AML-193 (cell line): ENCODE measurements around the gene UNC119B.
"Not testable (repeated sequence)": the region's sequence is repeated elsewhere in the genome, so short reads cannot be mapped to it uniquely, and the experiment has no call there.

Source experiments
- DNase-seq, 2 experiments: peaks; one replicate each; lab custom pipeline; 2025; lab: John Stamatoyannopoulos, UW

Gene UNC119B

GRCh38 chr12:120710031-120710804 is at the start of gene UNC119B:
UNC119B (plus strand) TSS chr12:120710458; CDS start chr12:120710475, 17 bp downstream.
- DNase-seq: peak; percentile 22 to 27

DNA sequence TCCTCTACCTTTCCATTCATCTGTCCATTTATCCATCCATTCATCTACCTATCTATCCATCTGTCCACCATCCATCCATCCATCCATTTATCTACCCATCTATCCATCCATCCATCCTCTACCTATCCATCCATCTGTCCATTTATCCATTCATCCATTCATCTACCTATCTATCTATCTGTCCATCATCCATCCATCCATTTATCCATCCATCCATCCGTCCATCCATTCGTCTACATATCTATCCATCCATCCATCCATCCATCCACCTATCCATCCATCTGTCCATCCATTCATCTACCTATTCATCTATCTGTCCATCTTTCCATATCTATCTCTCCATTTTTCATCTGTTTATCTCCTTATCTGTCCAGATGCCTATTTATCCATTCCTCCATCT is 48.8 kb upstream of the UNC119B start:
- no peak for DNase-seq

DNA sequence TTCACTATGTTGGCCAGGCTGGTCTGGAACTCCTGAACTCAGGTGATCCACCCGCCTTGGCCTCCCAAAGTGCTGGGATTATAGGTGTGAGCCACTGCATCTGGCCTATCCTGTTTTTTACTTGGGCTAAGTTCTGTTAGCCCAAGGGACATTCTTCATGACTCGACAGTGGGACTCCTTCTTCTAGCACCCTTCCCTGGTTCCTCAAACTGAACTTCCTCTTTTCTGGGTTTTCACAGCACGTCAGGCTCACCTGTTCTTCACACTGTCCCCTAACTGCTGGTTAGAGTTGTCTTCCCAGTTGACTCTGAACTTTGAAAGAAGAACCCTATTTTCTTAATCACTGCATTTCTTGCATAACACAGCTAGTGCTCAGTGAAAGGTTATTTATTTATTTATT is 47.4 kb upstream of the UNC119B start:
- DNase-seq: peak; percentile 26 to 44

DNA sequence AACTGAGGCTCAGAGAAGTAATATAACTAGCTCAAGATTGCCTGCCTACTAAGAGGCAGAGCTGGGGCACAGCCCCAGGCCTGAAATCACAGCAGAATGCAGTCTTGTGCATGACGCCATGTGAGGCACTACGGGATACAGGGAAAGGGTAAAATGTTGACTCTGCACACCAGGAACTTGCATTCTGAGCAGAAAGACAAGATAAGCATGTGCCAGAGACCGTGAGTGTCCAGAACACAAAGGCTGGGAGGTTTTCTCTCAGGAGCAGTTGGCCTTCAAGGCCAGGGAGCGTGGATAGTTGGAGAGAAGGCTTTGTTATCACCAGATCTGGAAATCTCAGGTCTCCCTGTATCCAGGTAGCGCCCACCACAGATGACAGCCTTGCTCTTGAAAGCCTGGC is 46.5 kb upstream of the UNC119B start:
- no peak for DNase-seq

- no peak for DNase-seq
Measured at GRCh38 chr12:120666571-120667390, 43.5 kb upstream of the UNC119B start.

DNA sequence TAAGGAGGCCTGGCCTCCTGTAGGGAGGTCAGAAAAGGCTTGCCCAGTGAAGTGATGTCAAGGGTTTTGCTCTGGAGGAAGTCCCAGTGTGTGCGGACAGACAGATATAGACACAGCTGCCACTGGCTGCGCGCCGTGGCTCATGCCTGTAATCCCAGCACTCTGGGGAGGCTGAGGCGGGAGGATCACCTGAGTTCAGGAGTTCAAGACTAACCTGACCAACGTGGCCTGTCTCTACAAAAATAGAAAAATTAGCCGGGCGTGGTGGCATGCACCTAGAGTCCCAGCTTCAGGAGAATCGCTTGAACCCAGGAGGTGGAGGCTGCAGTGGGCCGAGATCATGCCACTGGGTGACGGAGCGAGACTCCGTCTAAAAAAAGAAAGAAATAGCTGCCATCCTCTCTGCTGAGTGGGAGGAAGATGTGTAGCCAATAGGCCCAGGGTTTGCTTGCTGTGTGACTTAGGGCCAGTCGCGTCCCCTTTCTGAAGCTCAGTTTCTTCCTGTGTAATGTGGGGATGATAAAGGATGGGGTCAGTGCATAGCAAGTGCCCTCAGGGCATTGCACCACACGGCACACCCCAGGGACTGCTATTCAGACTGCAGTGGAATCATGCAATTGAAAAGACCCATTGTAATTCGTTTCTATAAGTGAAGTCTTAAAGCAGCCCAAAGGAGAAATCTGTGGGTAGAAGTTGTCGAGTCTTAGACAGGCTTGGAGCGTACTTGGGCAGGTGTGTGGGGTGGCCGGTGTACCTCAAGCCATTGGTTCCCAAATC is 42.0 kb upstream of the UNC119B start:
- no peak for DNase-seq

GRCh38 chr12:120668868-120669840 is 41.1 kb upstream of the UNC119B start:
- DNase-seq: no peak

DNA sequence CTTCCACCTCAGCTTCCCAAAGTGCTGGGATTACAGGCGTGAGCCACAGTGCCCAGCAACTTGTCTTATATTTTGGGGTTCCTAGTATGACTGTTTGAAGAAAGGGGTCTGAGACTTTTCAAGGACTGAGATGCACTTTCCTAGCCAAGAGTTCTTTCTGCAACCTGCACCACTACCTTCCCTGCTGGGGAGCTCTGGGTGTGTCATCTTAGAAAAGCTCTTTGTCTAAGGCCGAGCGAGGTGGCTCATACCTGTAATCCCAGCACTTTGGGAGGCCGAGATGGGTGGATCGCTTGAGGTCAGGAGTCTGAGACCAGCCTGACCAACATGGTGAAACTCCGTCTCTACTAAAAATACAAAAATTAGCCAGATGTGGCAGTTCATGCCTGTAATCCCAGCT is 40.0 kb upstream of the UNC119B start:
- not testable (repeated sequence) for DNase-seq

- DNase-seq: no peak
Measured at GRCh38 chr12:120670667-120671066, 39.6 kb upstream of the UNC119B start.

DNA sequence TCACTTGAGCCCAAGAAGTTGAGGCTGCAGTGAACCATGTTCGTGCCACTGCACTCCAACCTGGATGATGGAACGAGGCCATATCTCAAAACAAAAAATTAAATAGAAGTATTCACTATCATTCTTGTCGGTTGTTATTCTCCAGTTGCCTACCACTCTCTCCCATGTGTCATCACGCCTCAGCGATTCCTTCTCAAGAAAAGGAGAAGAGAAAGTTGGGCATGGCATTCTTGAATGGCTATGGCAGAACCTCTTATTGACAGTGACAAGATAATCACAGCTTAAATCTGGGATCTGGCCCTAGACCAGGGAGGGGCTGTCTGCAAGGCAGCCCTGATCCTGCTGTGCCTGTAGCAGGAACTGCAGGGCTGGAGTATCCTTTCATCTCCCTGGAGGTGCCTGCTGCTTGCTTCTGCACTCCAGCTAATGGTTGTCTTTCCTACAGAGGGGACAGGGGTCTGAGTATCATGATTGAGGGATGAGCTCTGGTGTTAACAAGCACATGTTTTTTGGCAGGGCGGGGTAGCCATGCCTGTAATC is 36.1 kb upstream of the UNC119B start:
- no peak for DNase-seq

DNA sequence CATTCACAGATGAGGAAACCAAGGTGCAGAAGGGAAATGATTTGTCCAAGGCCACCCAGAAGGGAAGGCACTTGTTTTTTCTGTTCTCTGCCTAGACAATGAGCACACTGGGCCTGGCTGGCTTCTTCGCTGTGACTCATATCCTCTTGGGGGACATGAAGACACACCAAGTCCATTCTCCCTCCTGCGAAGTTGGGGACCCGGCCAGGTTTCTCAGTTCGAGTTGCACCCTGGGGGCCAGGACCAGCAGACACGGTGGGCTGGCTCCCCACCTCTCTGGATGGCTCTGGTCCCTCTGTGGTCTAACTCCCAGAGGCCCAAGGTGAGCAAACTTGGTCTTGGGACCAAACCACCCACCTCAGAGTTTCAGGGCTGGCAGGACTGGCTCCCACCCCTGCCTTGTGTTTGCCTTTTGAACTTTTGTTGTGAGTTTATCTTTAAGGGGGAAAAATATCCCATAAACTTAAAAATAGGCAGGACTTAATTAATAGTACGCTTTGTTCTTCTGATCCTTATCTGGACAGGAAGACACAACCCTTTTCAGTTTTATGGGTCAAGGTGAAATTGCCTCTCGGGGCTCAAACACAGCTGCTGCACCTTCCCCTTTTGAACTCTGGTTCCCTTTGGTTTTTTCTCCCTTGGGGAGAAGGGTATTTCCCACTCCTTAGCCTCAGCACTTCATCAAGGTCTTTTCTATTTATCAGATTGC is 32.3 kb upstream of the UNC119B start:
- DNase-seq: no peak

DNA sequence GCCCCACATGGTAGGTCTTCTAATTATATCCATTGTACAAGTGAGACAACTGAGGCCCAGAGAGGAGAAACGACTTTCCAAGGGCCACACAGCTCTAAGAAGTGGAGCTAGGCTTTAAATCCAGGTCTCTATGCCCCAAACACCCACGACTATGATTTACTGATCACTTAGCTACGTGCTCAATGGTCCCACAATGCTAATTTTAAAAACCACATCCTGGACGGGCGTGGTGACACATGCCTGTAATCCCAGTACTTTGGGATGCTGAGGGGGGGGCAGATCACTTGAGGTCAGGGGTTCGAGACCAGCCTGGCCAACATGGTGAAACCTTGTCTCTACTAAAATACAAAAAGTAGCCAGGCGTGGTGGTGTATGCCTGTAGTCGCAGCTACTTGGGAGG is 31.7 kb upstream of the UNC119B start:
- DNase-seq: no peak

DNA sequence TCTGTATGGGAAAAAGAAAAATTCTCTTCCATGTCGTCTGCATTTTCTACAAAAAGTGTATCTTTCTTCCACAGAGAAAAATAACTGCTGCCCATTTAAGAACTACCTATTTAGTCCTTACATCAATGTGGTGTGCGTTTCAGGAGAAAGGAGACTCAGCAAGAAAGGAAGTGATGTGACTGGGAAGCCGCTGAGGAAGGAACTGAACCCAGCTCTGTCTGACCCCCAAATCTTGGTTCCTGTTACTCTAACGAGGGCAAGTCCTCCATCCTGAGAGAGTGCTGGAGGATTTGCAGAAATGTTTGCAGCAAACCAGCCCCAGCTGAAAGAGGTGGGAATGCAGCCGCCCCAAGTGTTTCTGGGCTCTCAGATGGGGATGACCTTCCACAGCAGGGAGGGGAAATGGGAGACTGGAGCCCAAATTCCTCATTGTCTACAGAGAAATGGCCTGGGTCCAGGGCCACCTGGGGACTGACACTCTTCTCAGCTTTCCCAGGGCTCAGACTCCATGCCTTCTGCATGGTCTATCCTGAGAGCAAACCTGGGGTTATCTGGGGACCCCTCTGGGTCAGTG is 30.0 kb upstream of the UNC119B start:
- no peak for DNase-seq

DNA sequence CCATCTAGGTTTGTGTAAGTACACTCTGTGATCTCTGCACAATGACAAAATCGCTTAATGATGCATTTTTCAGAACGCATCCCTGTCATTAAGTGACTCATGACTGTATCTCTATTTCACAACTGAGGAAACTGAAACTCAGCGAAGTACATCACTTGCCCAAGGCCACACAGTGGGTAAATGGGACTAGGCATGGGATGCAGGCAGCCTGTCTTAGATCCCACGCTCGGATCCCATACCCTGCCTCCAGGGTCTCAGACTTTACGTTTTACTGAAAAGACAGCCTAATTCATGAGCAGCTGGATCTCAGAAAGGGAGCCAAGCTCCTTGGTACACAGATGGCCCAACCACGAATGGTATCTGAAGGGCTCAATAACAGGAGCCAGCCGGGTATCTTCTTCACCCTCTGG is 25.7 kb upstream of the UNC119B start:
- DNase-seq: peak; percentile 22 to 25

DNA sequence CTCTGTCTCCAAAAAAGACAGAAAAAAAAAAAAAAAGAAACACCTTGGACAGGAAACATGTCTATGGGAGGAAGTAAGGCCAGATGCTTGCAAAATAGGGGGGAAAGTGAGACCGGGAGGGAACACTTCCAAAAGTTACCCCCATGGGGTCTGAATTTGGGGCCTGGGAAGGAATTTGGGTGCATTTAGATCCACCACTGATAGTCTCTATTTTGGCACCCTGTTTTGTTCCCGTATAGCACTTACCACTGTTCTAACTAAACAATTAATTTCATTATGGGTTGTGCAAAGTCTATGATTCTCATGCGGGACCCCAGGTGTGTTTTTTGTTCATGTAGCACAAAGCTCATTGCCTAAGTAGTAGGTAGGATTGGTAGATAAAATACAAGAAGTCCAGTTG is 24.7 kb upstream of the UNC119B start:
- no peak for DNase-seq

- DNase-seq: peak; percentile 95 to 96
Measured at GRCh38 chr12:120686151-120686689, 24.0 kb upstream of the UNC119B start.

DNA sequence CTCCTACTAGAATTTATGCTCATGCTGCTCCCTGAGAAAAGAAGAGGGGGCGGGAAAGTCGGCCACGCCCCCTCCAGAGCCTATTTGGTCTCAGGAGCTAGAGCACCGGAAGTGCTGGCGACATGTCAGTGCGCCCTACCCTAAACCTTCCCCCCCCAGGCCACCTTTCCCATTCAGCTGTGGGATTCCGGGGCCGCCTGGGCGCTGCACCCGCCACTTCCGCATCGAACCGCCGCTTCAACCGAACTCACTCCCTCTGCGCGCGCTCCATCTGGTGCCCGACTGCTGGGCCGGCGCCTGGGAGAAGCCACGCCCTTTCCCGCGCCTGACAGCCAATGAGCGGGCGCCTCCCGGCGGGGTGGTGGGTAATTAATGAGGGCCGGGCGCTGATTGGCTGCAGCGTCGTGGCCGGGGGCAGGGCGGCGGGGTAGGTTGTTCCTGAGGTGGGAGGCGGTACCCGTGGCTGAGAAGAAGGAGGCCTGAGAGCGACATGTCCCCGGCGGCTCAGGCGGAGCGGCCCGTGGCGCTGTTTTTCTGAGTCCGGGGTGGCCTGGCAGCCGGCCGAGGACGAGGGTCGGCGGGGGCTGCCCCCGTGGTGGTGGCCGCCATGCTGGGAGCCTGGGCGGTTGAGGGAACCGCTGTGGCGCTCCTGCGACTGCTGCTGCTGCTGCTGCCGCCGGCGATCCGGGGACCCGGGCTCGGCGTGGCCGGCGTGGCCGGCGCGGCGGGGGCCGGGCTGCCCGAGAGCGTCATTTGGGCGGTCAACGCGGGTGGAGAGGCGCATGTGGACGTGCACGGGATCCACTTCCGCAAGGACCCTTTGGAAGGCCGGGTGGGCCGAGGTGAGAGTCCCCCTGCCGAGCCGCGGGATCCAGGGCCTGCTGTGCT is 23.3 kb upstream of the UNC119B start, which contains the start of gene MLEC:
MLEC (plus strand) TSS at position 460 of the 888 bp plus-strand sequence; CDS start at position 608, 148 bp downstream.
- peak; percentile 96 to 97 for DNase-seq

DNA sequence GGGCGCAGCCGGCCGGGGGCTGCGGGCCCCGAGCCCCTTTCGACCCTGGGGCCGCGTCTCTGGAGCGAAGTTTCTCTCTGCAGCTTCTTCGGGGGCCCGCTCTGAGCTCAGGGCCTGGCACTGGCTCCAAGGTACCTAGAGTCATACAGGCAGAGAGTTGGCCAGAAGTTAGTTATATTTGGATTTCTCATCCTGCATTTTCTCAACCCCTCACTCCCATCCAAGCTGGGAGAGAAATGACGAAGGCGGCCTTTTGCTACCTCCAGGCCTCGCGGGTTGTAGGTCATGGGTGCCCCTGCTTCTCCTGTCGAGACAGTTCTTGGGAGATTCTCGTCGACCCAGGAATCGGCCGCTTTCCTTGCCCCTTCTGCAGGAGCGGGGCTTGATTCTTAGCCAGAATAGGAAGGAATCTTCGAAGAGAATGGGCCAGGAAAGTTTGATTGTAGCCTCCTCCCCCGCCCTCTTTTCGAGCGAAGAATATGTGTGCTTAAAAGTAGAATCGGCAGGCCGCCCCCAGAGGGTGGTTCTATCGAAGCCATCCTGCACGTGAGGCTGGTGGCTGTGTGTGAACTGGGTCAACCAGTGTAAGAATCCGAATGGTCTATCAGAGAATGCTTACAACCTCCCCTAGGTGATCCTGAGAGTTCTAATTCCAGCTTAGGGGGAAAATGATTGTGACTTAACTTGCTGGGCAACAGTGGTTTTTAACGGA is 22.5 kb upstream of the UNC119B start:
- no peak for DNase-seq
